ENCODE data around the gene ZMYM4. TPM values are rescaled to one million over a fixed set of nuclear protein-coding genes. Genes with fewer than 3 reads are reported as not detected.
"Not testable (repeated sequence)": the region's sequence is repeated elsewhere in the genome, so short reads cannot be mapped to it uniquely, and the experiment has no call there.

ZMYM4 gene
- total RNA-seq, 3 donors from 2014 or later (not counting 1 experiment from before 2014, with no cell fraction given): 41.0 to 48.0 (median 45.8) TPM

DNA sequence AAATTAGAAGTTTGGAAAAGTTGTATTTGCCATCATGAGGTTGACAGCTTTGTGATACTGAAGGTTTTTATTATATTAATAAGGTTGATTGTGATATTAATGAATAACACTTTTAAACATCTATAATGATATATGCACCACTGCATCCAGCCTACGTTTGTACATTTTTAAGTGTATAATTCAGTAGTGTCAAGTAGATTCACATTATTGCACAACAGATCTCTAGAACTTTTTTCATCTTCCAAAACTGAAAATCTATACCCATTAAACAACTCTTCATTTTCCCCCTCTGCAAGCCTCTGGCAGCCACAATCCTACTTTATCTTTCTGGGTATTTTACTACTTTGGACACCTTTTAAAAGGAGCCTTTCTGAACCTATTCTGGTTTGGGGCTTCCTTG is 37.2 kb upstream of the ZMYM4 start:
- no peaks in the 10 kb centered on the region for H3K4me1 Mint-ChIP-seq
- DNase-seq: no peak
- no peaks in the 10 kb centered on the region for H3K27me3 ChIP-seq (ENCODE audit: control insufficient read depth, insufficient read depth, low read length)
- H3K9me3 Mint-ChIP-seq: no peaks in the 10 kb centered on the region
- H3K36me3 ChIP-seq (ENCODE audit: control insufficient read depth, insufficient read depth, low read length): no peaks in the 10 kb centered on the region
- intact Hi-C loops (cut with micrococcal nuclease): no loop called here
- H3K9me3 ChIP-seq (ENCODE audit: control insufficient read depth, insufficient read depth, low read length): no peaks in the 10 kb centered on the region
- H3K4me3 Mint-ChIP-seq: no peak overlapping the region
- H3K27me3 Mint-ChIP-seq (ENCODE audit: low read depth in 2 of 2): peaks cover 0 to 2% of the 10 kb centered on the region in 2 donors
- H3K27ac ChIP-seq (ENCODE audit: low read length): no peak overlapping the region
- H3K36me3 Mint-ChIP-seq: no peaks in the 10 kb centered on the region
- H3K4me3 ChIP-seq (ENCODE audit: low read length): no peak overlapping the region
- TF ChIP-seq CTCF (IDR thresholded peaks at IDR 0.05): no peak
- no peaks in the 10 kb centered on the region for H3K4me1 ChIP-seq (ENCODE audit: control insufficient read depth, insufficient read depth, low read length)
- no peak overlapping the region for H3K27ac Mint-ChIP-seq
- no CpG with 5 or more reads among the region's 1 CpG for WGBS (ENCODE audit: insufficient coverage)
- no peak for ATAC-seq

DNA sequence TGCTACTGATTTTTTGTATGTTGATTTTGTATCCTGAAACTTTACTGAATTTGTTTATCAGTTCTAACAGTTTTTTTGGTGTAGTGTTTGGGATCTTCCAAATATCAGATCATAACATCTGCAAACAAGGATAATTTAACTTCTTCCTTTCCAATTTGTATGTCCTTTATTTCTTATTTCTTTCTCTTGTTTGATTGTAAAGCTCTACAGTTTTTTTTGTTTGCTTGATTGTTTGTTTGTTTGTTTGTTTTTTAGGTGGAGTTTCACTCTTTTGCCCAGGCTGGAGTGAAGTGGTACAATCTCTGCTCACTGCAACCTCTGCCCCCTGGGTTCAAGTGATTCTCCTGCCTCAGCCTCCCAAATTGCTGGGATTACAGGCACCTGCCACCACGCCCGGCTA is 31.7 kb upstream of the ZMYM4 start:
- DNase-seq; H3K36me3 Mint-ChIP-seq; H3K27me3 ChIP-seq (ENCODE audit: control insufficient read depth, insufficient read depth, low read length); H3K4me3 Mint-ChIP-seq; H3K27ac Mint-ChIP-seq; H3K27me3 Mint-ChIP-seq (ENCODE audit: low read depth in 2 of 2); ATAC-seq; H3K36me3 ChIP-seq (ENCODE audit: control insufficient read depth, insufficient read depth, low read length); H3K4me1 ChIP-seq (ENCODE audit: control insufficient read depth, insufficient read depth, low read length); H3K9me3 Mint-ChIP-seq; H3K9me3 ChIP-seq (ENCODE audit: control insufficient read depth, insufficient read depth, low read length); H3K4me3 ChIP-seq (ENCODE audit: low read length); H3K4me1 Mint-ChIP-seq; H3K27ac ChIP-seq (ENCODE audit: low read length); intact Hi-C loops (cut with micrococcal nuclease): not testable (repeated sequence)
- WGBS (ENCODE audit: insufficient coverage): 91% methylated on average over 2 of the region's 2 CpGs

DNA sequence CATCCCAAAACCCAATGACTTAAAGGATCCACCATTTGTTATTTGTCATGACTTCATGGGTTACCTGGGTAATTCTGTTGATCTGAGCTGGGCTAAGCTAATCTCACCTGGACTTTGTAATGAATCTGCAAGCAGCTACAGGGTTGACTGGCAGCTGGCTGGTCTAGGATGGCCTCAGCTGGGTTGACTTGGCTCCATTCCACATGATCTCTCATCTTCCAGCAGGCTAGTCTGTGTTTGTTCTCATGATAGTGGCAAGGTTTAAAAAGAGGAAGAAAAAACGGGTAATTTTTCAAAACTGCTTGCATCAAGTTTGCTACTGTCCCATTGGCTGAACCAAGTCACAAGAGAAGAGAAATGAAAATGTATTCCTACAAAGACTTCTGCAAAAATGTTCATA is 24.8 kb upstream of the ZMYM4 start:
- H3K4me3 Mint-ChIP-seq: no peak overlapping the region
- Histone ChIP-seq H3K36me3 (ENCODE audit: control insufficient read depth, insufficient read depth, low read length) (no peaks in the 10 kb centered on the region), H3K9me3 (ENCODE audit: control insufficient read depth, insufficient read depth, low read length) (no peaks in the 10 kb centered on the region), H3K27me3 (ENCODE audit: control insufficient read depth, insufficient read depth, low read length) (no peaks in the 10 kb centered on the region), H3K27ac (ENCODE audit: low read length) (no peak overlapping the region), H3K4me3 (ENCODE audit: low read length) (no peak overlapping the region), H3K4me1 (ENCODE audit: control insufficient read depth, insufficient read depth, low read length) (no peaks in the 10 kb centered on the region)
- no peaks in the 10 kb centered on the region for H3K27me3 Mint-ChIP-seq (ENCODE audit: low read depth in 2 of 2)
- H3K36me3 Mint-ChIP-seq: no peaks in the 10 kb centered on the region
- 0% methylated on average over 1 of the region's 1 CpG for WGBS (ENCODE audit: insufficient coverage)
- no peak for TF ChIP-seq CTCF (IDR thresholded peaks at IDR 0.05)
- H3K4me1 Mint-ChIP-seq: no peaks in the 10 kb centered on the region
- DNase-seq (no peak), ATAC-seq (no peak)
- H3K9me3 Mint-ChIP-seq: no peaks in the 10 kb centered on the region
- H3K27ac Mint-ChIP-seq: no peak overlapping the region
- intact Hi-C loops (cut with micrococcal nuclease): no loop called here

- H3K36me3 Mint-ChIP-seq: no peaks in the 10 kb centered on the region
- Histone ChIP-seq H3K4me1 (ENCODE audit: control insufficient read depth, insufficient read depth, low read length) (no peaks in the 10 kb centered on the region), H3K36me3 (ENCODE audit: control insufficient read depth, insufficient read depth, low read length) (no peaks in the 10 kb centered on the region), H3K4me3 (ENCODE audit: low read length) (no peak overlapping the region), H3K27ac (ENCODE audit: low read length) (no peak overlapping the region), H3K27me3 (ENCODE audit: control insufficient read depth, insufficient read depth, low read length) (no peaks in the 10 kb centered on the region), H3K9me3 (ENCODE audit: control insufficient read depth, insufficient read depth, low read length) (no peaks in the 10 kb centered on the region)
- intact Hi-C loops (cut with micrococcal nuclease): no loop called here
- DNase-seq: no peak
- peaks cover 10% of the 10 kb centered on the region in 2 donors for H3K27me3 Mint-ChIP-seq (ENCODE audit: low read depth in 2 of 2)
- 94% methylated on average over 5 of the region's 5 CpGs for WGBS (ENCODE audit: insufficient coverage)
- H3K9me3 Mint-ChIP-seq: no peaks in the 10 kb centered on the region
- no peak overlapping the region for H3K27ac Mint-ChIP-seq
- H3K4me3 Mint-ChIP-seq: no peak overlapping the region
- TF ChIP-seq CTCF (IDR thresholded peaks at IDR 0.05): no peak
- no peak for ATAC-seq
- H3K4me1 Mint-ChIP-seq: no peaks in the 10 kb centered on the region
These were observed 21.3 kb upstream of the ZMYM4 start for GRCh38 chr1:35247256-35247655.

Data from natural killer cell (primary cell).